NCI-H2107 (cell line): ENCODE measurements around the gene ATF7.
"Not testable (repeated sequence)": the region's sequence is repeated elsewhere in the genome, so short reads cannot be mapped to it uniquely, and the experiment has no call there.

Experiments
- DNase-seq: peaks from one replicate; lab custom pipeline; 2025; lab: John Stamatoyannopoulos, UW

ATF7 gene

GRCh38 chr12:53594897-53595615 lies 31.1 kb downstream of the ATF7 start:
- DNase-seq: no peak

- no peak for DNase-seq
Measured at GRCh38 chr12:53593707-53594106, 32.5 kb downstream of the ATF7 start.

GRCh38 chr12:53593031-53593430 lies 33.2 kb downstream of the ATF7 start:
- DNase-seq: no peak

- DNase-seq: no peak
Measured at GRCh38 chr12:53592426-53592825, 33.8 kb downstream of the ATF7 start.

DNA sequence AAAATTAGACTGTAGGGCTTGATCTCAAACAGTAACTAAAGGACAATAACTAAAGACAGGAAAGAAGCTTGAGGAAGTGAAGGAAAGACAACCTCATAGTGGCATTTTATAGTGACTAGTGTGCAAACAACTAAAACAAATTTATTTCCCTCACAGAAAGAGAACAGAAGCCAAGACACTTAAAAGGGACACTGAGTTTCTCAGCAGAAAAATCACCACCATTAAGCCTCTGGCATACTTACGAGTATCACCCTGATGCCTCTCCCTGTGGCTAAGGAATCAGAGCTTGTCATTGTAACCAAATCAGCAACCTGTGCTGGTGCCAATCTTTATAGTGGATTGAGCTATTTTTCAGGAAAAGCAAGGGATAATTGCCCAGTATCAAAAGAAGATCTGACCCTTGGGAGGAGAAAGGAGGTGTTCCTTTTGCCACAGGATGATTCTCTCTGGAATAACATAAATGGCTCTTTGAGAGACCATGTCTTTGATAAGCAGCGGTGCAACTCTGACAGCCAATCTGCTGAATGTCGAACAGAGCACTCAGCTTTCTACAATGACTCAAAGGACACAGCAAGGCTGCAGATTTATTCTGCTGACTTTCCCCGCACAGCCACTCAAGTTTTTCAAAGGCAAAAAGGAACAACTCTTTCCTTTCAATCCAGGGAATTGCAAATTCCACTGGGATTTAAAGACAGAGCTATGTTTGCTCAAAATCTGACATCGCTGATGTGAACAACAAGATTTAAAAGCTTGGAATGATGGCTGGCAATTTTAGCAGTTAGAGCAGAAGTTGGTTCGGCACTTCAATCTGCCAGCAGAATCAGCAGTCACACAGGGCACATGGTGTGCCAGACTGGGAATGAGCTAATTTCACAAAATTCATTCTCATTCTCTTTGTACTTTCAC lies 34.6 kb downstream of the ATF7 start:
- DNase-seq: no peak

- no peak for DNase-seq
Measured at GRCh38 chr12:53590652-53591051, 35.5 kb downstream of the ATF7 start.

- no peak for DNase-seq
Measured at GRCh38 chr12:53589915-53590314, 36.3 kb downstream of the ATF7 start.

DNA sequence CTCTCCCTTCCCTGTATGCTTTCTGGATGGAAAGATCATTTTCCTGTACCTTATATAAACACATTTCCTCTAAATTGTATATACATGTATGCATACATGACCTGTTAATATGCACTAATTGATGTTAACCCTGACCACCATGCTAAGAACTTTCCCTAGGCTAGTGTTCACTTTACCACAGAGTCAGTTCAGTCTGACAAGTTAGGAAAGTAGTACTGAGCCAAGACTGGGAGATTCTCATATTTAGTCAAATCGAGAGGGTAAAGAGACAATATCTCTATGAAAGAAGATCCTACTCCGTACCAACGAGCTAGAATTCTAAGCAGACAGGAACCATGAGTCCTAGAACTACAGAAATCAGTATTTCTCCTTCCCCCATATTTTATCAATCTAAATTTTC lies 36.8 kb downstream of the ATF7 start:
- no peak for DNase-seq

GRCh38 chr12:53588123-53588522 lies 38.1 kb downstream of the ATF7 start:
- DNase-seq: no peak

GRCh38 chr12:53586745-53587144 lies 39.4 kb downstream of the ATF7 start:
- DNase-seq: no peak

- no peak for DNase-seq
Measured at GRCh38 chr12:53585448-53586125, 40.6 kb downstream of the ATF7 start.

DNA sequence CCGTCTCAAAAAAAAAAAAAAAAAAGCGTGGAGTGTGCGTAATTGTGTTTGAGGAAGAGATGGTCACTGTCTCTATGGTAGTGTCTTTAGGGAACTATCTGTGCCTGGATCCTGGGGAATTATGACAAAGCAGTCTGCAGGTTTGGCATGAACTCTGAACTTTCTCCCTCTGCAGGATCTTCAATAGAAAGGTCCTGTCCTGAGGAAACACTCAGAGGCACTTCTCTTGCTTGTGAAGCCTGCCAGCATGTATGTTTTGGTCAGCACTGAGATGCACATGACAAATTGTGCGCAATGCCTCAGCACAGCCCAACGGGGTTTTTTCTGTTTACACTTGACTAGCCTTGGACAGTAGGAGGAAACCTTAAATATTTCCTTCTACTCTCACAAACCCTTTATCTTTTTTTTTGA lies 46.6 kb downstream of the ATF7 start:
- DNase-seq: no peak

GRCh38 chr12:53578783-53579182 lies 47.4 kb downstream of the ATF7 start:
- no peak for DNase-seq

- DNase-seq: no peak
Measured at GRCh38 chr12:53577941-53578352, 48.2 kb downstream of the ATF7 start.

GRCh38 chr12:53575502-53576249 lies 50.5 kb downstream of the ATF7 start:
- no peak for DNase-seq

DNA sequence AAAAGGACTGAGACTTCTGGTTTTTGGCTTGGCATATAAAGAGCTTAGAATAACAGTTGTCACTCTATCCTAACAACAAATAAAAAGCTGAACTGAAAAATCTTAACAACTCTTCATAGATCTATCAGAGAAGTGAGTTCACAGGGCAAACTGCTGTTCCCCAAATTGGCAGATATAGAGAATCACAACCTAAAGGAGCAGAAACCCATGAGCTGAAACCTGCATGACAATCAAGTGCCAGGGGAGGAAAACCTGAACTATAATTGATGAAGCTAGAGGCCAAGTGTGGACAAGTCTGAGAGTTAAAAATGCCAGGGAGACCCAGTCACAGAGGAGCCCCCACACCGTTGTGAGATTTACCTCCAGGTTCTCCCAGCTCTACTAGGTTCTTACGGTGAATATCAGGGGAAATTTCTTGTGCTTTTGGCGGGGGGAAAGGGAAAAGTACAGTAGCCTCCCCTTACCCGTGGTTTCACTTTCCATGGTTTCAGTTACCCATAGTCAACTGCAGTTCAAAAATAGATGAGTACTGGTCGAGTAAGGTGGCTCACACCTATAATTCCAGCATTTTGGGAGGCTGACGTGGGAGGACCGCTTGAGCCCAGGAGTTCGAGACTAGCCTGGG lies 53.9 kb downstream of the ATF7 start:
- no peak for DNase-seq

DNA sequence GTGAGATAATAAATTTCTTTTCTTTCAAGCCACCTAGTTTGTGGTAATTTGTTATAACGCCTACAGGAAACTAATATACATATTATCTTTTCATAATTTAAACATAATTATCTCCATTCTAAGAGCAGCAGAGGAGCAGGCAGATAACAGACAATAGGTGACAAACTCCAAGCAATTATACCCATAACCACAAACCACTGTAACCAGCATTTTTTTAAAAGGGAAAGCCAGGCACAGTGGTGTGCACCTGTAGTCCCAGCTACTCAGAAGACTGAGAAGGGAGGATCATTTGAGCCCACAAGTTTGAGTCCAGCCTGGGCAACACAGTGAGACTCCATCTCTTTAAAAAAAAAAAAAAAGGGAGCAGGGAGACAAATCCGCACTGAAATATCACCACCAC lies 54.9 kb downstream of the ATF7 start:
- no peak for DNase-seq

- no peak for DNase-seq
Measured at GRCh38 chr12:53568809-53569557, 57.2 kb downstream of the ATF7 start.

- DNase-seq: no peak
Measured at GRCh38 chr12:53567961-53568808, 58.0 kb downstream of the ATF7 start.

DNA sequence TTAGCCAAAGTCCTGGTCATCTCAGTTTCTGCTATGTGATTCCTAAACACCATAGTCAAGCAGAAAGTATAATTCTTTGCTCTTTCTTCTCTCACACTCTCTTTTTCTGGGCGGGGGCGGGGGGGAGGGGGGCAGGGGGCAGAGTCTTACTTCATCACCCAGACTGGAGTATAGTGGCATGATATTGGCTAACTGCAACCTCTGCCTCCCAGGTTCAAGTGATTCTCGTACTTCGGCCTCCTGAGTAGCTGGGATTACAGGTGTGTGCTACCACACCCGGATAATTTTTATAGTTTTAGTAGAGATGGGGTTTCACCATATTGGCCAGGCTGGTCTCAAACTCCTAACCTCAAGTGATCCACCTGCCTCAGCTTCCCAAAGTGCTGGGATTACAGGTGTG lies 60.8 kb downstream of the ATF7 start:
- DNase-seq: not testable (repeated sequence)
